Fibroblast of peridontal ligament (primary cell): ENCODE measurements around the gene SPPL2C.

Source experiments
- DNase-seq: peaks from one replicate; pipeline ENCODE4 v3.0.0-alpha.2; 2010; ENCODE audit errors: extremely low read depth

The SPPL2C gene, protein sequence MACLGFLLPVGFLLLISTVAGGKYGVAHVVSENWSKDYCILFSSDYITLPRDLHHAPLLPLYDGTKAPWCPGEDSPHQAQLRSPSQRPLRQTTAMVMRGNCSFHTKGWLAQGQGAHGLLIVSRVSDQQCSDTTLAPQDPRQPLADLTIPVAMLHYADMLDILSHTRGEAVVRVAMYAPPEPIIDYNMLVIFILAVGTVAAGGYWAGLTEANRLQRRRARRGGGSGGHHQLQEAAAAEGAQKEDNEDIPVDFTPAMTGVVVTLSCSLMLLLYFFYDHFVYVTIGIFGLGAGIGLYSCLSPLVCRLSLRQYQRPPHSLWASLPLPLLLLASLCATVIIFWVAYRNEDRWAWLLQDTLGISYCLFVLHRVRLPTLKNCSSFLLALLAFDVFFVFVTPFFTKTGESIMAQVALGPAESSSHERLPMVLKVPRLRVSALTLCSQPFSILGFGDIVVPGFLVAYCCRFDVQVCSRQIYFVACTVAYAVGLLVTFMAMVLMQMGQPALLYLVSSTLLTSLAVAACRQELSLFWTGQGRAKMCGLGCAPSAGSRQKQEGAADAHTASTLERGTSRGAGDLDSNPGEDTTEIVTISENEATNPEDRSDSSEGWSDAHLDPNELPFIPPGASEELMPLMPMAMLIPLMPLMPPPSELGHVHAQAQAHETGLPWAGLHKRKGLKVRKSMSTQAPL

GRCh38 chr17:45844695-45845375, at the start of gene SPPL2C:
Gene SPPL2C, plus strand, starts transcription at chr17:45844881. Its CDS starts 26 bp downstream, at chr17:45844907.
- DNase-seq = no peak

- no peak for DNase-seq
Measured at GRCh38 chr17:45800816-45801215, 43.9 kb upstream of the SPPL2C start.

GRCh38 chr17:45801421-45801820, 43.3 kb upstream of the SPPL2C start:
- no peak for DNase-seq

- no peak for DNase-seq
Measured at GRCh38 chr17:45808845-45809244, 35.8 kb upstream of the SPPL2C start.

- no peak for DNase-seq
Measured at GRCh38 chr17:45809499-45809898, 35.2 kb upstream of the SPPL2C start.

- DNase-seq = peak; percentile 2
Measured at GRCh38 chr17:45812102-45812501, 32.6 kb upstream of the SPPL2C start.

GRCh38 chr17:45813048-45813725, 31.5 kb upstream of the SPPL2C start:
- DNase-seq = no peak

- DNase-seq = no peak
Measured at GRCh38 chr17:45814622-45815606, 29.8 kb upstream of the SPPL2C start.

GRCh38 chr17:45815752-45816151, 28.9 kb upstream of the SPPL2C start:
- no peak for DNase-seq

DNA sequence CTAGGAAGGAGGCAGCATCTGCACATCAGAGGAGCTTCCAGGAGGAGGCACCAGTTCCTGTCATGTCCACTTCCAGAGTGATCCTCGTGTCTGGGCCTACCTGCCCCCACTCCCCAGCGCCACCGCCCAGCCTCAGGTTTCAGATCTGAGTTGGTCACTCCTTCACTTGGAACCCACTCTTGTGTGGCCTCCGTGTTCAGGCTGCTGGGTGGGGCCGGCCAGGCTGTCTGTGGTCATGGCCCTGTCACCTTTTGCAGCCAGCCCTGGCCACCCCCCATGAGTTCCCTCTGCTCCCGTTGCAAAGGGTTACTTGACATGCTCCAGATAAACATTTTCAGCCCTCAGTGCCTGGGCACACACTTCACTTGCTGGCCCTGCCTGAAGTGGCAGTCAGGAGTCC, 26.6 kb upstream of the SPPL2C start:
- no peak for DNase-seq

- no peak for DNase-seq
Measured at GRCh38 chr17:45818699-45819098, 26.0 kb upstream of the SPPL2C start.

- DNase-seq = no peak
Measured at GRCh38 chr17:45819632-45820031, 25.0 kb upstream of the SPPL2C start.

DNA sequence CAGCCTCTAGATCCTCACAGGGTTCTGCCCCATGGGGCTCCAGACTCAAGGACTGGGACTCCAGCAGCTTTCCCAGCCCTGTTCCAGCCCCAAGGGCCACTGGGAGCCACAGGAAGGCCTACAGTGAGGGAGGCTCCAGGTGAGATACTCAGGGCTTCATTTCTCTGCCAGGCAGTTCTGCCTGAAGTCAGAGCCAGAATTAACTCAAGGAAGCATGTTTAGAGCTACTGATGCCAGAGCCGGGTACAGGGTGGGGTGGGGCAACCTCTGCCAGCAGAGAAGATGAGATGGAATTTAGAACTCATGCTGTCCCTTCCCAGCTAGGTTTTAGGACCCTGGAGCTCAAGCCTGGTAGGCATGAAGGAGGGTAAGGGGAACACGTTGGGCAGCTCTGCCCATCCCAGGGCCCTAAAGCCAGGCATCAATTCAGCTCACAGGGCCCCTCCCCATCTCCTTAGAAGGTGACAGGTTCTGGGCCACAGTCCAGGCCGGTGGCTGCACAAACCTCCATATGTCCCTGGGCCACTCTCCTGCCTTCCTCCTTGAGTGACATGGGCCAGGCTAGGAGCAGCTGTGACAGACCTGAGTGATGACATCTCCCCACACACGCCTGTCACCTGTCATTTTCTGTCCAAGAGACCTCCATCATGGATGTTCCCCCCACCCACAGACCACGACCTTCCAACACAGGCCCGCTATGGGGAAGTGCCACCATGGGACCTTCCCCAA, 24.5 kb upstream of the SPPL2C start:
- no peak for DNase-seq

DNA sequence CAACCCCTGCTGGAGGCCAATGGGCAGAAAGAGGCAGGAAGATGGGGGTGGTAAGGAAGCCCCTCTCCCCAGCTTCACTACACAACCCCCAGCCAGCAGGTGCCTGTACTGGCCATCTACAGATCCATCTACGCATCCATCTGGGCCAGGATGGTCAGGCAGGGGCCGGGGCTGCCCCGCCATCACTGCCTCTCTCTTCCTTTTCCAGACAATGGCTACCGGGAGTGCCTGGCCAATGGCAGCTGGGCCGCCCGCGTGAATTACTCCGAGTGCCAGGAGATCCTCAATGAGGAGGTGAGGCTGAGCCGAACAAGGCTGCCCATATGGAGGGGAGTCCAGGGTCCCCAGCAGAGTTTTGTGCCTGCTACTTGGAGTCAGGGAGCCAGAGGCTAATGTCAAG, 23.5 kb upstream of the SPPL2C start:
- no peak for DNase-seq

DNA sequence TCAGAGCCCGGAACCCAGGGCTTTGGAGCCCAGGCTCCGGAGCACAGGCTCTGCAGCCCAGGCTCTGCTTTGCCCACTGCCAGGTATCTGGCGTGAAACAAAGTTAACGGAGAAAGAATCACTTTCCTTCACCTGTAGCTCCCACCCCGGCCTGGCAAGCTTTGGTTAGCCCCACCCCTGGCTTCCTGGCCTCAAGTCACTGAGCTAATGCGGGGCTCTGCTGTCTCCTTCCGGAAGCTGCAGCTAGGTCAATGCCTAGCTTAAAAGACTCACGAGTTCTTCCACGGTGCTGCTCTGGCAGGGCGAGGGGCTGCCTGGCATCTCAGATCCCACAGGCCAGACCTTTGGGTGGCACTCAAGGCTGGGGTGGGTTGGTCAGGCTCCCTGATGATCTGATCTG, 21.1 kb upstream of the SPPL2C start:
- DNase-seq = no peak

DNA sequence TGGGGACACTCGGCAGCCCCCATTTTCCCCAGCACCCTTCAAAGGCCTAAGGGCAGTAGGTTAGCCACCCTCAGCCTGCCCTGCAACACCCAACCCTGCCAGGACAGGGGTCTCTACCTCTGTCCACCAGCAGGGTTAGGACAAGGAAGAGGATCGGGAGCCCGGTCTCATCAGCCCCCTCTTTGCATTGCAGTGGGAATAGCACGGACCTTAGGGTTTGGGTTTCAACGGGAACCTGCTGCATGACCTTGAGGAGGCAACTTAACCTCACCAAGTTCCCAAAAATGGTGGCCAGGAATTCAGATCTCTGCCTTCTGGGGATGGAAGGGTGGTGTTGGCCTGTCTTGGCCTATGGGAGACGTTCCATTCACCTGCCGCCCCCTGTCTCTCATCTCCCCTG, 20.2 kb upstream of the SPPL2C start:
- DNase-seq = no peak

DNA sequence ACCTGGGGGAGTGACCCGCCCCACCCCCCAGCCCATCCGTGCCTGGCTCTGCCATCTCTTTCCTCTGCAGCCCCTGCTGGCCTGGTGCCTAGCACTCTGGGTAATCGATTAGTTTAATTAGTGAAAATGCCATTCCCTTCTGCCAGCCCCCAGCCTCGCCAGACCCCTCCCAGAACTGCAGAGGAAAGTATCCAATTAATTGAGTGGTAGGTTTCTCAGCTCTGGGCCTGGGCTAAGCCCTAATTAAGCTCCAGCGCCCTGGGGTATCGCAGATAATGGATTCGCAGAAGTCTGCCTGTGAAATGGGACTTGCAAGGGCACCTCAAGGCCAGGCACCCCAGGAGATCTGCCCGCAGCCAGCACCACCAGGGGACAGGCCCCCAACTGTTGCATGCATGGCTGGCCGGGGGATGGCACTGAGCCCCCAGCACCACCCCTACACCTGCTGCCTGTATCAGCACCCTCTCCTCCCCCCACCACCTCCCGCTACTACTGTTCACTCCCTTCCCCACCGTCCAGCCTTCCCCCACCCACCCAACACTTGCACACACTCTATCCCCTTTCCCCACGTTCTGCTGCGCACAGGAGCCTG, 19.7 kb upstream of the SPPL2C start:
- no peak for DNase-seq

DNA sequence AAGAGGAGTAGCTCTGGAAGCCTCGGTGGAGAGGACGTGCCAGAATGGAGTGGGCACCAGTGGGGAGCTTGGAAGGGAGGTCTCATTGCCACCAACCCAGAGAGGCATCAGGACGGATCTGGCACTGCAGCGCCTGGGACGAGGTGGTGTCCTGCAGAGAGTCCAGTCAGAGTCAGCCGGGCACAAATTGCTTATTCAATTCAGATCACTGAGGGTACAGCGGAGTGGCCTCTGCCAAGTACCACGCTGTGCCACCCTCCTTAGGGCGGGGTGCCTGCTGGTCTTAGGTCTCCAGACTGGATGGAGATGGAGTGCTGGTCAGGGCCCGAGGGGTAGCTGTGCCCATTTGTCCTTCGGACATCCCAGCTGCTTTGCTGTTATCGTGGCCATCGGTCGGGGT, 18.9 kb upstream of the SPPL2C start:
- no peak for DNase-seq

GRCh38 chr17:45826919-45827588, 17.6 kb upstream of the SPPL2C start:
- DNase-seq = no peak
